H9 (cell line): Measurements from ENCODE around the gene RBFOX2. TPM values are rescaled to one million over a fixed set of nuclear protein-coding genes. Genes with fewer than 3 reads are reported as not detected.

Experiments used
- DNase-seq: peaks from one replicate; pipeline ENCODE4 v3.0.0-alpha.2; 2017
- H2AFZ ChIP-seq: one replicate; pipeline ENCODE4 v1.6.1; 2013; ENCODE audit warnings: mild to moderate bottlenecking, low read length, control low read depth, moderate library complexity
- H2AK5ac ChIP-seq: 2 replicates; pipeline ENCODE4 v1.6.1; 2013; ENCODE audit warnings: low read length, control low read depth, mixed read lengths; ENCODE audit not compliant: insufficient read length
- H2BK120ac ChIP-seq: one replicate; pipeline ENCODE4 v1.6.1; 2013; ENCODE audit warnings: low read depth, mild to moderate bottlenecking, low read length, control low read depth, inconsistent platforms; ENCODE audit not compliant: poor library complexity, severe bottlenecking
- H2BK12ac ChIP-seq: 2 replicates; pipeline ENCODE4 v1.6.1; 2013; ENCODE audit warnings: low read length, control low read depth, mixed read lengths, low read depth; ENCODE audit not compliant: insufficient read length
- H2BK15ac ChIP-seq: 2 replicates; pipeline ENCODE4 v1.6.1; 2013; ENCODE audit warnings: low read depth, low read length, control low read depth
- H2BK20ac ChIP-seq: one replicate; pipeline ENCODE4 v1.6.1; 2013; ENCODE audit warnings: low read depth, mild to moderate bottlenecking, low read length, control low read depth, inconsistent platforms; ENCODE audit not compliant: poor library complexity, severe bottlenecking
- H2BK5ac ChIP-seq: 2 replicates; pipeline ENCODE4 v1.6.1; 2013; ENCODE audit warnings: low read length, control low read depth, mixed read lengths; ENCODE audit not compliant: insufficient read length
- H3K14ac ChIP-seq: 2 replicates; pipeline ENCODE4 v1.6.1; 2013; ENCODE audit warnings: low read length, control low read depth; ENCODE audit not compliant: insufficient read depth
- H3K18ac ChIP-seq: 2 replicates; pipeline ENCODE4 v1.6.1; 2013; ENCODE audit warnings: low read depth, mild to moderate bottlenecking, mixed read lengths, low read length, control low read depth; ENCODE audit not compliant: insufficient read length
- H3K23ac ChIP-seq: 2 replicates; pipeline ENCODE4 v1.6.1; 2013; ENCODE audit warnings: low read length, control low read depth, mixed read lengths, low read depth; ENCODE audit not compliant: insufficient read length
- H3K23me2 ChIP-seq: 2 replicates; pipeline ENCODE4 v1.6.1; 2013; ENCODE audit warnings: low read depth, mild to moderate bottlenecking, mixed read lengths, low read length, control low read depth; ENCODE audit not compliant: insufficient read length, poor library complexity, severe bottlenecking
- H3K27ac ChIP-seq: 2 replicates; pipeline ENCODE4 v1.5.1; 2013; ENCODE audit warnings: low read length, control low read depth, mixed read lengths, low read depth; ENCODE audit not compliant: insufficient read length
- H3K27me3 ChIP-seq: 2 replicates; pipeline ENCODE4 v1.6.1; 2013; ENCODE audit warnings: low read length, control low read depth, inconsistent platforms; ENCODE audit not compliant: insufficient read depth
- H3K4ac ChIP-seq: 2 replicates; pipeline ENCODE4 v1.6.1; 2013; ENCODE audit warnings: low read depth, mild to moderate bottlenecking, control low read depth, inconsistent platforms, low read length, moderate library complexity
- H3K4me1 ChIP-seq: 2 replicates; pipeline ENCODE4 v1.6.1; 2013; ENCODE audit warnings: low read length, control low read depth, inconsistent platforms; ENCODE audit not compliant: insufficient read depth
- H3K4me2 ChIP-seq: 2 replicates; pipeline ENCODE4 v1.6.1; 2013; ENCODE audit warnings: low read length, control low read depth, mixed read lengths; ENCODE audit not compliant: insufficient read length, insufficient read depth
- H3K56ac ChIP-seq: 2 replicates; pipeline ENCODE4 v1.6.1; 2013; ENCODE audit warnings: low read depth, mild to moderate bottlenecking, mixed read lengths, low read length, control low read depth; ENCODE audit not compliant: insufficient read length
- H3K79me1 ChIP-seq: 2 replicates; pipeline ENCODE4 v1.6.1; 2013; ENCODE audit warnings: low read depth, mild to moderate bottlenecking, moderate library complexity, low read length, control low read depth, inconsistent platforms; ENCODE audit not compliant: insufficient read depth, poor library complexity, severe bottlenecking
- H3K79me2 ChIP-seq: 2 replicates; pipeline ENCODE4 v1.6.1; 2013; ENCODE audit warnings: low read length, control low read depth, inconsistent platforms; ENCODE audit not compliant: insufficient read depth
- H3K9ac ChIP-seq: 2 replicates; pipeline ENCODE4 v1.6.1; 2013; ENCODE audit warnings: low read length, control low read depth, mixed read lengths; ENCODE audit not compliant: insufficient read length; ENCODE audit errors: extremely low read depth
- H3K9me3 ChIP-seq: one replicate; pipeline ENCODE4 v1.6.1; 2013; ENCODE audit warnings: low read depth, low read length, inconsistent platforms; ENCODE audit not compliant: control insufficient read depth
- H3T11ph ChIP-seq: one replicate; pipeline ENCODE4 v1.6.1; 2013; ENCODE audit warnings: mild to moderate bottlenecking, low read length, control low read depth, inconsistent platforms
- H4K20me1 ChIP-seq: one replicate; pipeline ENCODE4 v1.6.1; 2013; ENCODE audit not compliant: control insufficient read depth, insufficient read length, insufficient read depth
- H4K5ac ChIP-seq: 2 replicates; pipeline ENCODE4 v1.6.1; 2013; ENCODE audit warnings: low read depth, mild to moderate bottlenecking, mixed read lengths, low read length, control low read depth; ENCODE audit not compliant: insufficient read length
- H4K8ac ChIP-seq: replicated peaks from 2 replicates; pipeline ENCODE4 v1.6.1; 2013; ENCODE audit warnings: low read length, control low read depth, mixed read lengths, low read depth; ENCODE audit not compliant: insufficient read length
- H4K91ac ChIP-seq: 2 replicates; pipeline ENCODE4 v1.6.1; 2013; ENCODE audit warnings: low read depth, mild to moderate bottlenecking, moderate library complexity, mixed read lengths, low read length, control low read depth; ENCODE audit not compliant: insufficient read length
- H3K27ac Mint-ChIP-seq, 3 experiments: 2 replicates in 2 of 3; 3 replicates in 1 of 3; pipeline ENCODE4 v1.8.0; 2020 to 2021; ENCODE audit warnings: mixed read lengths in 3 of 3, mild to moderate bottlenecking in 1 of 3, moderate library complexity in 1 of 3
- H3K27me3 Mint-ChIP-seq: 2 replicates; pipeline ENCODE4 v1.8.0; 2021; ENCODE audit warnings: low read depth, mild to moderate bottlenecking, moderate library complexity, mixed read lengths
- H3K36me3 Mint-ChIP-seq, 3 experiments: 2 replicates in 2 of 3; 3 replicates in 1 of 3; pipeline ENCODE4 v1.8.0; 2020 to 2021; ENCODE audit warnings: low read depth in 3 of 3, mixed read lengths in 3 of 3; ENCODE audit not compliant: insufficient read depth in 1 of 3
- H3K4me1 Mint-ChIP-seq, 2 experiments: 2 replicates each; pipeline ENCODE4 v1.8.0; 2020; ENCODE audit warnings: mixed read lengths in 2 of 2
- H3K4me3 Mint-ChIP-seq, 2 experiments: 2 replicates in 1 of 2; 3 replicates in 1 of 2; pipeline ENCODE4 v1.8.0; 2020 to 2021; ENCODE audit warnings: mild to moderate bottlenecking in 2 of 2, mixed read lengths in 2 of 2, moderate library complexity in 1 of 2
- H3K9me3 Mint-ChIP-seq, 2 experiments: 2 replicates in 1 of 2; 3 replicates in 1 of 2; pipeline ENCODE4 v1.8.0; 2020; ENCODE audit warnings: mild to moderate bottlenecking in 2 of 2, mixed read lengths in 2 of 2, moderate library complexity in 1 of 2
- WGBS: extraction: QIAGEN DNeasy Blood & Tissue Kit; methylation state at CpG from one replicate; pipeline ENCODE4 v1.1.7; 2013; ENCODE audit warnings: missing lambda C conversion rate, low lambda C conversion rate, mixed read lengths; ENCODE audit not compliant: insufficient read length; ENCODE audit errors: extremely low coverage; 5-methylcytosine and 5-hydroxymethylcytosine counted together
- total RNA-seq: library from RNA; stranded (reverse); gene quantifications from 2 replicates; pipeline ENCODE4 v1.2.1, GENCODE V29; 2021
- TF ChIP-seq, protein P1 (sequence below): fragments of 200-600 bp; sonication (generic); conservative IDR thresholded peaks from 3 replicates; pipeline ENCODE4 v1.8.0; 2021; ENCODE audit warnings: antibody characterized with exemption, mild to moderate bottlenecking

RBFOX2 gene
- total RNA-seq, 1 experiment from 2014 or later: 84.7 TPM

- DNase-seq: no peak
- TF ChIP-seq, protein P1, sequence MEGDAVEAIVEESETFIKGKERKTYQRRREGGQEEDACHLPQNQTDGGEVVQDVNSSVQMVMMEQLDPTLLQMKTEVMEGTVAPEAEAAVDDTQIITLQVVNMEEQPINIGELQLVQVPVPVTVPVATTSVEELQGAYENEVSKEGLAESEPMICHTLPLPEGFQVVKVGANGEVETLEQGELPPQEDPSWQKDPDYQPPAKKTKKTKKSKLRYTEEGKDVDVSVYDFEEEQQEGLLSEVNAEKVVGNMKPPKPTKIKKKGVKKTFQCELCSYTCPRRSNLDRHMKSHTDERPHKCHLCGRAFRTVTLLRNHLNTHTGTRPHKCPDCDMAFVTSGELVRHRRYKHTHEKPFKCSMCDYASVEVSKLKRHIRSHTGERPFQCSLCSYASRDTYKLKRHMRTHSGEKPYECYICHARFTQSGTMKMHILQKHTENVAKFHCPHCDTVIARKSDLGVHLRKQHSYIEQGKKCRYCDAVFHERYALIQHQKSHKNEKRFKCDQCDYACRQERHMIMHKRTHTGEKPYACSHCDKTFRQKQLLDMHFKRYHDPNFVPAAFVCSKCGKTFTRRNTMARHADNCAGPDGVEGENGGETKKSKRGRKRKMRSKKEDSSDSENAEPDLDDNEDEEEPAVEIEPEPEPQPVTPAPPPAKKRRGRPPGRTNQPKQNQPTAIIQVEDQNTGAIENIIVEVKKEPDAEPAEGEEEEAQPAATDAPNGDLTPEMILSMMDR: no peak
- no peak overlapping the region for H3K27ac Mint-ChIP-seq
- H4K91ac ChIP-seq: no peak overlapping the region
- no peaks in the 10 kb centered on the region for H3K9me3 ChIP-seq
- H3T11ph ChIP-seq: no peak overlapping the region
- no peak overlapping the region for H3K14ac ChIP-seq
- no peak overlapping the region for H3K4ac ChIP-seq
- H3K79me2 ChIP-seq: peaks cover 6% of the 10 kb centered on the region; the same call in 1 of the 2 replicates
- H3K27ac ChIP-seq: no peak overlapping the region
- H3K56ac ChIP-seq: no peak overlapping the region
- no peak overlapping the region for H3K4me3 Mint-ChIP-seq
- H3K27me3 Mint-ChIP-seq: no peaks in the 10 kb centered on the region
- H3K79me1 ChIP-seq: peaks cover 3% of the 10 kb centered on the region
- peaks cover 4% of the 10 kb centered on the region; the same call in 1 of the 2 replicates for H3K4me1 ChIP-seq
- no peak overlapping the region for H2BK20ac ChIP-seq
- no peak overlapping the region for H3K18ac ChIP-seq
- H2AFZ ChIP-seq: no peak overlapping the region
- no peak overlapping the region for H2AK5ac ChIP-seq
- no CpG with 5 or more reads among the region's 6 CpGs for WGBS
- no peak overlapping the region for H4K8ac ChIP-seq
- H3K36me3 Mint-ChIP-seq: no peaks in the 10 kb centered on the region; a peak in 1 of 7 replicates
- H2BK5ac ChIP-seq: no peak overlapping the region
- no peaks in the 10 kb centered on the region for H3K27me3 ChIP-seq
- no peaks in the 10 kb centered on the region for H4K20me1 ChIP-seq
- no peak overlapping the region for H4K5ac ChIP-seq
- H3K4me1 Mint-ChIP-seq: peaks cover 17 to 18% of the 10 kb centered on the region in 2 experiments
- H3K23me2 ChIP-seq: no peaks in the 10 kb centered on the region
- H3K23ac ChIP-seq: no peak overlapping the region
- no peak overlapping the region for H2BK120ac ChIP-seq
- H2BK15ac ChIP-seq: no peak overlapping the region
- H3K4me2 ChIP-seq: no peak overlapping the region
- H3K9ac ChIP-seq: no peak overlapping the region
- H3K9me3 Mint-ChIP-seq: no peaks in the 10 kb centered on the region
- H2BK12ac ChIP-seq: no peak overlapping the region
Measured at GRCh38 chr22:35904752-35905151, 123.9 kb downstream of the RBFOX2 start.
